SH-SY5Y (cell line): ENCODE data around the gene SLC37A1.

Experiments
- GATA2 ChIP-seq: IDR thresholded peaks from 2 replicates; pipeline ENCODE4 v1.6.1; 2011; ENCODE audit warnings: mild to moderate bottlenecking, low read depth, low read length
- GATA3 ChIP-seq: IDR thresholded peaks from 2 replicates; pipeline ENCODE4 v1.6.1; 2011; ENCODE audit warnings: low read depth, mild to moderate bottlenecking, low read length, moderate library complexity

GRCh38 chr21:42521805-42522204, 8.2 kb downstream of the SLC37A1 start:
- no peak for TF ChIP-seq GATA2
- no peak for TF ChIP-seq GATA3
